ENCODE results near the gene HCFC2.

HCFC2 gene

GRCh38 chr12:104131609-104132008 is 67.3 kb downstream of the HCFC2 start:
- no peak for DNase-seq (ENCODE audit: low read depth in 1 of 2, low spot score in 1 of 2)
- H3K27ac ChIP-seq (replicated peaks) = no peak overlapping the region
- H3K27me3 ChIP-seq (ENCODE audit: insufficient read depth, poor library complexity, severe bottlenecking) = no peaks in the 10 kb centered on the region
- no peak overlapping the region for H3K4me3 ChIP-seq (replicated peaks; ENCODE audit: insufficient read depth, low read length)
- TF ChIP-seq REST (IDR thresholded peaks at IDR 0.05; ENCODE audit: insufficient replicate concordance, low read depth) (no peak), CTCF (IDR thresholded peaks at IDR 0.05; ENCODE audit: insufficient read depth, low read length) (no peak), POLR2AphosphoS5 (IDR thresholded peaks at IDR 0.05; ENCODE audit: low read depth) (no peak), GABPA (IDR thresholded peaks at IDR 0.05; ENCODE audit: low read depth) (no peak), SPI1 (IDR thresholded peaks at IDR 0.05; ENCODE audit: borderline replicate concordance, low read depth) (no peak)

- TF ChIP-seq CTCF (IDR thresholded peaks at IDR 0.05; ENCODE audit: insufficient read depth, low read length) (no peak), POLR2AphosphoS5 (IDR thresholded peaks at IDR 0.05; ENCODE audit: low read depth) (no peak), SPI1 (IDR thresholded peaks at IDR 0.05; ENCODE audit: borderline replicate concordance, low read depth) (no peak), REST (IDR thresholded peaks at IDR 0.05; ENCODE audit: insufficient replicate concordance, low read depth) (no peak), GABPA (IDR thresholded peaks at IDR 0.05; ENCODE audit: low read depth) (no peak)
- Histone ChIP-seq H3K4me3 (replicated peaks; ENCODE audit: insufficient read depth, low read length) (no peak overlapping the region), H3K27ac (replicated peaks) (no peak overlapping the region), H3K27me3 (ENCODE audit: insufficient read depth, poor library complexity, severe bottlenecking) (no peaks in the 10 kb centered on the region)
- DNase-seq (ENCODE audit: low read depth in 1 of 2, low spot score in 1 of 2) = no peak
Measured at GRCh38 chr12:104132351-104132956, 68.1 kb downstream of the HCFC2 start.

GRCh38 chr12:104133321-104133720 is 69.0 kb downstream of the HCFC2 start:
- Histone ChIP-seq H3K4me3 (replicated peaks; ENCODE audit: insufficient read depth, low read length) (no peak overlapping the region), H3K27ac (replicated peaks) (peak overlapping the region; percentile 2; the same call in 1 of the 2 replicates), H3K27me3 (ENCODE audit: insufficient read depth, poor library complexity, severe bottlenecking) (no peaks in the 10 kb centered on the region)
- peak in 1 of 2 experiments; percentile 21 for DNase-seq (ENCODE audit: low read depth in 1 of 2, low spot score in 1 of 2)
- no peak for TF ChIP-seq SPI1 (IDR thresholded peaks at IDR 0.05; ENCODE audit: borderline replicate concordance, low read depth)
- TF ChIP-seq CTCF (IDR thresholded peaks at IDR 0.05; ENCODE audit: insufficient read depth, low read length) = no peak
- TF ChIP-seq REST (IDR thresholded peaks at IDR 0.05; ENCODE audit: insufficient replicate concordance, low read depth) = no peak
- no peak for TF ChIP-seq GABPA (IDR thresholded peaks at IDR 0.05; ENCODE audit: low read depth)
- TF ChIP-seq POLR2AphosphoS5 (IDR thresholded peaks at IDR 0.05; ENCODE audit: low read depth) = no peak

Data from HL-60 (cell line).